HUDEP-2 (cell line): ENCODE measurements around the gene GABARAPL1.
"Not testable (repeated sequence)": the region's sequence is repeated elsewhere in the genome, so short reads cannot be mapped to it uniquely, and the experiment has no call there.

Experiments used
- DNase-seq, 76 experiments: peaks; one replicate each; lab custom pipeline; 2025; ENCODE audit not compliant: unreplicated experiment in 76 of 76; lab: John Stamatoyannopoulos, UW

GABARAPL1 gene

DNA sequence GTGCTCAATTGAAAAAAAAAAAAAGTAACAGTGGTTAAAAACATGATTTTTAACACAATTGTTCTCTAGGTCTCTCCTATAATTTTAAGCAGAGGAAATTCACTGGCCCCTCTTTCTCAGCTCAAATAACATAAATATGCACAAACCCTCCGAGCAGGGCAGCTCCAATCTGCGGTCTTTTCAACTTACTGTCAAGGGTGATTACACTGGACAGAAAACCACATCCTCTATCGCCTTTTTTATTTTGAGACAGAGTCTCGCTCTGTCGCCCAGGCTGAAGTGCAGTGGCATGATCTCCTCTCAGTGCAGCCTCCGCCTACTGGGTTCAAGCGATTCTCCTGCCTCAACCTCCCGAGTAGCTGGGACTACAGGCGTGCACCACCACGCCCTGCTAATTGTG lies 16.5 kb upstream of the GABARAPL1 start:
- no peak for DNase-seq

DNA sequence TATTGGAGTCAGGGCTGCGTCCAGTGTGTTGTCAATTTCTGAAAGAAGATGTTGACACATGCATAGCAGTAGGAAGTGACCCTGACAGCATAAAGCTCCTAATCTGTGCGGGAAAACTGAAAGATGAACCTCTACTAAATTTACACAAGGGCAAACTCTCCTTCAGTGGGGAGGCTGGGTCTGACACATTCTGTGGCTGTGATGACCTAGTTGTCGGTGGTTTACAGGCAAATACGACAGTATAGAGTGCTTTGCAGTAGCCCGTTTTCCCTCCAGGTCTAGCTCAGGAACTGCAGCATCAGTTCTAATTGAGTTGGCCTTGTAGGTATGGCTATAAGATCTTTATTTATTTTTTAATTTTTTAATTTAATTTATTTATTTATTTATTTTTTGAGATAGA lies 14.8 kb upstream of the GABARAPL1 start:
- DNase-seq = no peak

DNA sequence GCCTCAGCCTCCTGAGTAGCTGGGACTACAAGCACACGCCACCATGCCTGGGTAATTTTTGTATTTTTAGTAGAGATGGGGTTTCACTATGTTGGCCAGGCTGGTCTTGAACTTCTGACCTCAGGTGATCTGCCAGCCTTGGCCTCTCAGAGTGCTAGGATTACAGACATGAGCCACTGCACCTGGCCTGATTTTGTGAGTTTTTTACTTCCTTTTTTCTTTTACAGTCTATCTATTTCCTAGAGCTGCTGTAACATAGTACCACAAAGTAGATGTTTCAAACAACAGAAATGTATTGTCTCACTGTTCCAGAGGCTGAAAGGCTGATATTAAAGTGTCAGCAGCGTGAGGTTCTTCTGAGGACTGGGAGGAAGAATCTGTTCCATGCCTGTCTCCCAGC lies 8.2 kb upstream of the GABARAPL1 start:
- not testable (repeated sequence) for DNase-seq

DNA sequence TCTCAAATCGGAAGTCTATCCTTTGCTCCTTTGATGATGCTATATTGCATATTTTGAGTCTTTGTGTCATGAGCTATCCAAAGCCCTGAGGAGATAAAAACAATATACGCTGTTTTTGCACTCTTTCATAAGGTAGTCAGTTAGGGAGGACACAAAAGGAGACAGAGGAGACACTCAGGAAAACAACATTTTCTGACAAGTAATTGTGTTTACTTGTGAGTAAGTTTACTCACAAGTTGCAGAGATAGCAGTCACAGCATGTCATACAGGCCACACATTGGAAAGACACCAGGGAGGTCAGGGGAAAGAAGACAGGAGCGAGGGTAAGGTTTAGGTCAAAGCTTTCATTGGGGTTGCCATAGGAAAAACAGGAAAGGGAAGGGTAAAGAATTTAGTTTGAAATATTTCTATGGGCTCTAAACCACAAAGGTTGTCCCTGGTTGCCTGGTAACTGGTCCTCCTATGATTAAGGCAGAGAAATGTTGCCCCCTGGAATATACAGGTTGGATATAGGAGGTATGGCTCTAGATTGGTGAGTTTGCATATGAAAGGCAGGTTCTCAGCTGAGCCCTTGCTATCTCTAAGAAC lies 7.4 kb upstream of the GABARAPL1 start:
- DNase-seq = no peak

DNA sequence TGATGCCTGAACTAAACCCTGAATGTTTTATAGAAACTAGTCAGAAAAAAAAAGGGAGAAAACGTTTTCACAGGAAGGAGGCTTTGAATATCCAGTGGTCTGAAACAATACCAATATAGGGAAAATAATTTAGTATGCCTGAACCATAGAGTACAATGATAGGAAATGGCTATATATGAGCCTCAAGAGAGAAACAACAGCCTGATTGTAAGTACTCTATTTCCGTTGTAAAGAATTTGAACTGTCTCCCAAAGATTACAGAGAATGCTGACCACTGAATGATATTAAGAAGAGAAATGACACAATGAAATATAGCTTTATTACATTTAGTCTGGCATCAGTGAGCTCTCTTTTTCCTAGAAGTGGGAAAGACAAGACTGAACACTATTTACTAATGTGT lies 5.5 kb upstream of the GABARAPL1 start:
- DNase-seq = no peak

DNA sequence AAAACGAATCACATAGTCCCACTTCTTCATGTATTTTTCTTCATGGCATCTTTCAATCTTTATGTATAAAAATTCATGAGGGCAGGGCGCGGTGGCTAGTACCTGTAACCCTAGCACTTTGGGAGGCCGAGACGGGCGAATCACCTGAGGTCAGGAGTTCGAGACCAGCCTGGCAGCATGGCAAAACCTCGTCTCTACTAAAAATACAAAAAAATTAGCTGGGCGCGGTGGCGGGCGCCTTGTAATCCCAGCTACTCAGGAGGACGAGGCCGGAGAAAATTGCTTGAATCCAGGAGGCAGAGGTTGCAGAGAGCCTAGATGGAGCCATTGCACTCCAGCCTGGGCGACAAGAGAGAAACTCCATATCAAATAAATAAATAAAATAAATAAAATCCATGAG lies 2.5 kb upstream of the GABARAPL1 start:
- no peak for DNase-seq

DNA sequence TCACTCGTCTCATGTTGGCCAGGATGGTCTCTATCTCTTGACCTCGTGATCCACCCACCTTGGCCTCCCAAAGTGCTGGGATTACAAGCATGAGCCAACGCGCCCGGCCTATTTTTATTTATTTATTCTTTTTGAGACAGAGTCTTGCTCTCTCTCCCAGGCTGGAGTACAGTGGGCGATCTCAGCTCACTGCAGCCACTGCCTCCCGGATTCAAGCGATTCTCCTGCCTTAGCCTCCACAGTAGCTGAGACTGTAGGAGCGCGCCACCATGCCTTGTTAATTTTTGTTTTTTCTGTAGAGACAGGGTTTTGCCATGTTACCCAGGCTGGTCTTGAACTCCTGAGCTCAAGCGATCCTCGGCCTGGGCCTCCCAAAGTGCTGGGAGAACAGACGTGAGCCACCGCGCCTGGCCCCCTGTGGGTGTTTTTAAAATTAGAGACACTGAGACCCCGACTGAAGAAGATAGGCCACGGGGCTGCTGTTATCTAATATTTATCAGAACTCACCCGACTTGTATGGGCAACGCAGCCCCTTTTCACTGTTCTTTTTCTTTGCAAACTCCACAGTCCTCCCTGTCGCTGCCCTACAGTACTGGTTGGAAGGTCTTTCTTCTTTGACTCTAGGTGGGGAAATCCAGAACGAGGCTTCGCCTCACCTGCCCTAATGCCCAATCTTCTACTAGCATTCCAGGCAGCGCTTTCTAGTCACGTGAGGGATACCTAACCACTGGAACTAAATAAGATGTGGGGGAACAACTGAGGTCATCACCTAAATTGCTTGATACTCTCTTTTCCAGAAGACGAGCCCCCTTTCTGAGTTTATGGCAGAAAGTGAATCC lies 1.4 kb upstream of the GABARAPL1 start:
- DNase-seq = no peak

DNA sequence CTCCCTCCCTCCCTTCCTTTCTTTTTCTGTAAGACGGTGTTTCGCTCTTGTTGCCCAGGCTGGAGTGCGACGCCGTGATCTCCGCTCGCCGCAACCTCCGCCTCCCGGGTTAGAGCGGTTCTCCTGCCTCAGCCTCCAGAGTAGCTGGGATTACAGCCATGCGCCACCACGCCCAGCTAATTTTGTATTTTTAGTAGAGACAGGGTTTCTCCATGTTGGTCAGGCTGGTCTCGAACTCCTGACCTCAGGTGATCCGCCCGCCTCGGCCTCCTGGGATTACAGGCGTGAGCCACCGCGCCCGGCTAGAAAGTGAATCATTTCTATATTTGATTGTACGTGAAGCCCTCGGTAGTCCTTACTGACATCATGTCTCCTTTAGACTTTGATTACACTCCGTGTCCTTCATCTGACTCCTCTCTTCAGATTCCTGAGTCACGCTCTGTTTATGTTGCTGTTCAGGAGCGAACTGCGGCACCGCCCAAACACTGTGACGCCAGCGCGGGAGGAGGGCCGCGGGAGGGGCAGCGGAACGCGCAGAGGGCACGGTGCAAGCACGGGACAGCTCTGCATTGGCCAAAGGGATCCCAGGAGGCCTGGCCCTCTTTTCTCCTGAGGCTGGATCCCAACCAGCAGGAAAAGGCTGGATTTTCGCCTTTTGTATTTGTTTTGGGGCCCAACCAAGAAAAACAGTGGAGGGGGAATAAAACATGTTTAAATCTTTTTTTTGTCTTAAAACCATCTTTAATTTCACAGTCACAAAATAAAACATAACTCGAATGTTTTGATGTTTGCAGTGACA lies 538 bp upstream of the GABARAPL1 start:
- DNase-seq = peak in 72 of 76 experiments; percentile 14 to 88 (median 72)

DNA sequence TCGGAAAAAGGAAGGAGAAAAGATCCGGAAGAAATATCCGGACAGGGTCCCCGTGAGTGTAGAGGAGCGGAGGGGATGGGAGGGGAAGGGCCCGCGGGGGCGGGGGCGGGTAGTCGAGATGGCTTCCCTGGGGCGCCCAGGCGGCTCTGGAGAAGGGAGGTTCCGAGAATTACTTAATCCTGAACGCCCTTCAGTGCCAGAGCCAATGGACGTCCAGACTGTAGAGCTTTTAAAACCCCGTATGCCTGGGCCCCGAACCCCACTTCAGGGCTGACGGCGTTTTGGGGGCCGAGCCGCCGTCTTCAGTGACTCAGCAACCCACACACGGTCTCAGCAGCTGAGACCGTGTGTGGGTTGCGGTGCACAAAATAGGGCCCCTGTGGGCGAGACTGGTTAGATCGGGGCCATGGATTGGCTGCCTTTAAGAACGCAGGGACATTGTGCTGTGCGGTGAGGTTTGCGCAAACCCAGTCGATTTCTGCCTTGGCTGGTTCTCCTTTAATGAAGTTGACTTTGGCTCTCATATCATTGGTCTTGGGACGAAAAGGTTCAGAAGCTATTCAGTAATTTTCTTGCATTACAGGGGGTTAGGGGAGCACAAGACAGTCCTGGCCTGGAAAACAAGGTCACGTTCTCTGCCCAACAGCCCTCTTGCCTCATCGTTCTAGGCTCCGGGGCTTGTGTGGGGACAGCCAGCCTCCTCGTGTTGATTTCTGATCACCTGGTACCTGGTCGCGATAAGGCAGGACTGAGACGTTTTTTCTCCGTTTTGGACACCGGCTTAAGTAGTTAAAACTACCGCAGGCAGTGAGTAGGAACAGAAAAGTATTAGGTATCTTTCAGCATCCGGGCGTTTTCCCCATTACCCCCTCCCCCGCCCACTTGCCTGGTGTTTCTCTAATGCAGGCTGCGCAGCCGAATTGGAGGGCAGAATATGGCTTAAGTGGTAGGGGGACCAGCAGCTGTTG lies 775 bp downstream of the GABARAPL1 start:
- DNase-seq = peak in 40 of 76 experiments; percentile 1 to 59 (median 22)

DNA sequence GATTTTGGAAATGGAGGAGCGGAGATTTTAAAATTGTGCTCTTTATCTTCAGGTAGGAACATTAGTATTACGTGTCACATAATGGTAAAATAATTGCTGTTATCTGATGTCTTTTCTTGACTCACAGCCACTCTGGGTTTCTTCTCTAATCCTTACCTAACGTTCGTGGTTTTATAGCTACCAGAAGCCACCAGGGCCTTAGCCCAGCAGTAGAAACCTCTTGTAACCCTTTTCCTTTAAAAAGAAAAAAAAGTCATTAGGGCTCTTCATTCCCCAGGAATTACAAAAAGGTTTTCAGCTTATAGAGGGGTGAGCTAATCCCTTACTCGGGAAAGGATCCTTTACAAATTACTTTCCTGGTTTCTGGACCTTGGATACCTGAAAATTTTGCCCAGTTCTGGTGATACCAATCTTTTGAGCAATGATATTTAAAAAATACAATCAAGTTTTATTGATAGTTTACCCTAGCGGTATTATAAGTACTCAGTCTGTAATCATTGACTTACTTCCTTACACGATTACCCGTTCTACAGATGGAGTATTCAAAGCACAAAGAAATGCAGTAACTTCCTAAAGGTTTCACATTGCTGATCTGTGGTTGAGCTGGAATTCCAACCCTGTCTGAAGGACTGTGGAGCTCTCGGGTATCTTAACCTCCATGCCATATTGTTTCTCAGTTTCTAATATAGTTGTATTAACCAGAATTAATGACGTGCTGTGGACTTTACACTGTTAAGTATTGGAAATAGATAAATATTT lies 1.6 kb downstream of the GABARAPL1 start:
- DNase-seq = no peak

DNA sequence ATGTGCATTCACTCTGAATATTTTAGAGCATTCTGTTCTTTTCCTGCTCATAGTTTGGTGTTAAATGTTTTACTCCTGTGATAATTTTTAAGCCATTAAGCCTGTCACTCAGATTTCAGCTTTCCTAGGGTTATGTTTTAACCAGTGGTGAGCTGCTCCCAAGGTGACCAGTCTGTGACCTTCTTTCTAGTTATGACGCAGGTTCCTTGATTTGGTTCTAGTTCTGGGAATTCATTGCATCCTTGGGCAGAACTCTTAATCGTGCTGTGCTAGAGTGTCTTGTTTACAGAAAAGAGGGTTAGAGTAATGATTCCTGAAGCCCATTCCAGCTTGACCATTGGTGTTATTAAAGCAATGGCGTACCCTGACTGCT lies 2.2 kb downstream of the GABARAPL1 start:
- no peak for DNase-seq

DNA sequence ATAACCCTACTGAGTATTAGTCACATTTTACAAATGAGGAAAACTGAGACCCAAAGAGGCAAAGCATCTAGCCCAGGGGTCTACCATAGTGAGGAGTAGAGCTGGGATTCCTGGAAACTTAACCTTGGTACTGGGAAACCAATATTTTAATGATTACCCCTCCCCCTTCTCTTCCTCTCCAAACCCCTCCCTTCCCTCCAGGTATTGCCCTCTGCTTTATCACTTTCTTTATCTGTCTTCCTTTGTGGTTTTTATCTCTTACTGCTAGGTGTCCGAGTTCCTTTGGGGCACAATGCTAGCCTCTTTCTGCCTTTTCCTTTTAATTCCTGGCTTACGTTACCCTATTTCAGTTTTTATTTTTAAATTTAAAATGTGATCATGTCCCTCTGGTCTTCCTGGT lies 2.8 kb downstream of the GABARAPL1 start:
- DNase-seq = no peak

DNA sequence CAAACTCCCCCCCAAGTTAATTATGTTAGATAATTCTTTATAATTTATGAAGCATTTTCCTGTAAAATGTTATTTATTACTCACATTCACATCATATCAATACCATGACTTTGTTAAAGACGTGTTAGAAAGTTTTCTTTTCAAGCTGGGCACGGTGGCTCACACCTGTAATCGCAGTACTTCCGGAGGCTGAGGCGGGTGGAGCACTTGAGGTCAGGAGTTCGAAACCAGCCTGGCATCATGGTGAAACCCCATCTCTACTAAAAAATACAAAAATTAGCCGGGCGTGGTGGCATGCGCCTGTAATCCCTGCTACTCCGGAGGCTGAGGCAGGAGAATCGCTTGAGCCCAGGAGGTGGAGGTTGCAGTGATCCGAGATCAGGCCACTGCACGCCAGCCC lies 3.3 kb downstream of the GABARAPL1 start:
- not testable (repeated sequence) for DNase-seq

DNA sequence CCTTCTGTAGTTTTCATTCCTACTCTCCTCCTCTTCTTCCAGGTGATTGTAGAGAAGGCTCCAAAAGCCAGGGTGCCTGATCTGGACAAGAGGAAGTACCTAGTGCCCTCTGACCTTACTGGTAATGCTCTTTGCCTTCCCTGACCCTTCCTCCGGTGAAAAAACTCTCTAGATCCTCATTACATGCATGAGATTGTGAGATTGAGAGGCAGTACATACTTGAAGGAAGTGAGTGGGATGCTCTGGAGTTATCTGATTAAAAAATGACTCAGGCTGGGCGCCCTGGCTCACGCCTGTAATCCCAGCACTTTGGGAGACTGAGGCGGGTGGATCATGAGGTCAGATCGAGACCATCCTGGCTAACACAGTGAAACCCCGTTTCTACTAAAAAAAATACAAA lies 5.3 kb downstream of the GABARAPL1 start:
- DNase-seq = no peak

DNA sequence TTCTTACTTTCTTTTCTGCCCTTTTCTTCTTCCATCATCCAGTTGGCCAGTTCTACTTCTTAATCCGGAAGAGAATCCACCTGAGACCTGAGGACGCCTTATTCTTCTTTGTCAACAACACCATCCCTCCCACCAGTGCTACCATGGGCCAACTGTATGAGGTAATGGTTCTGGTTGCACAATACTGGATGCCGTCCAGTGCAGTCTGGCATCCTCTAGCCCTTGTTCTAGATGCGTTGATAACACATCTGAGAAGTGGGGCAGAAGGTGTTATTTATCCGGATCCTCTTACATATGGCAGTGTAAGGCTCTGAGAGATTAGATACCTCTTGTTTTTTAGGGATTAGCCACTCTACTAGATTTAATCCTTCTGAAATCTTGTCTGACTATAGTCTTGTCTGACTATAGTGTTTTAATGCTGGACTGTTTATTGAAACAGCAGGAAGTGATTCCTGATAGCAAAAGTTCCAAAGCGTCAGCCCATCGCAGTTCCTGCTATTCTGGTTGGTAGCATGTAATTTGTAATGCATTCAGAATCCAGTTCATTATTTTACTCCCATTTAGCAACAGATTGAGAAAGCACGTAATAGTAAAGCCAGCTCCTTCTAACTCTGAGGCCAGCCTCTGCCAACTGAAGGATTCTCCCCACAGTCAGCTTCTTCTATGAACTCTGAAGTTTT lies 7.9 kb downstream of the GABARAPL1 start:
- peak in 1 of 76 experiments; percentile 7 for DNase-seq

DNA sequence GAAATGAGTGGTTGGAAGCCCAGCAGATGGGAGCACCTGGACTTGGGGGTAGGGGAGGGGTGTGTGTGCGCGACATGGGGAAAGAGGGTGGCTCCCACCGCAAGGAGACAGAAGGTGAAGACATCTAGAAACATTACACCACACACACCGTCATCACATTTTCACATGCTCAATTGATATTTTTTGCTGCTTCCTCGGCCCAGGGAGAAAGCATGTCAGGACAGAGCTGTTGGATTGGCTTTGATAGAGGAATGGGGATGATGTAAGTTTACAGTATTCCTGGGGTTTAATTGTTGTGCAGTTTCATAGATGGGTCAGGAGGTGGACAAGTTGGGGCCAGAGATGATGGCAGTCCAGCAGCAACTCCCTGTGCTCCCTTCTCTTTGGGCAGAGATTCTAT lies 9.2 kb downstream of the GABARAPL1 start:
- no peak for DNase-seq

DNA sequence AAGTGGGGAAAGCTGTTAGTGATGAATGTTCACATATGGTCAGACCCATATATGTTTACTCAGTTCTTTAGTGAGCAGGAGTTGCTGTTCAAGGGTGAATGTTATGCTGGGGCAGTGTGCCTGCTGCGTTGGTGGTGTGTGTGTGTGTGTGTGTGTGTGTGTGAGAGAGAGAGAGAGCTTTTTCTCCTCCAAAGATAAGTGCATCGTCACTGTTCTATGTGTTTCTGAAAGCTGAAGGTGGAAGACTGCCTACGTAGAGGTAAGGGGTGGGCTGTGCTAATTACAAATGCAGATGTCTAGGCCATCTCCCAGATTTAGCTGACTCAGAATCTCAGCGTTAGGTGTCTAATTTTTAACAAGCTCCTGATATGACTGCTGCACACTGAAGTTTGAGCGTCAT lies 10.5 kb downstream of the GABARAPL1 start:
- no peak for DNase-seq

DNA sequence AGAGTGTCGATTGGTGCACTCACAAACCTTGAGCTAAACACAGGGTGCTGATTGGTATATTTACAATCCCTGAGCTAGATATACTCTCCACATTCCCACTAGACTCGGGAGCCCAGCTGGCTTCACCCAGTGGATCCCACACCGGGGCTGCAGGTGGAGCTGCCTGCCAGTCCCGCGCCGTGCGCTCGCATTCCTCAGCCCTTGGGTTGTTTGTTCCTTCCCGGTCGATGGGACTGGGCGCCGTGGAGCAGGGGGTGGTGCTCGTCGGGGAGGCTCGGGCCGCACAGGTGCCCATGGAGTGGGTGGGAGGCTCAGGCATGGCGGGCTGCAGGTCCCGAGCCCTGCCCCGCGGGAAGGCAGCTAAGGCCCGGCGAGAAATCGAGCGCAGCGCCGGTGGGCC lies 12.7 kb downstream of the GABARAPL1 start:
- DNase-seq = not testable (repeated sequence)

DNA sequence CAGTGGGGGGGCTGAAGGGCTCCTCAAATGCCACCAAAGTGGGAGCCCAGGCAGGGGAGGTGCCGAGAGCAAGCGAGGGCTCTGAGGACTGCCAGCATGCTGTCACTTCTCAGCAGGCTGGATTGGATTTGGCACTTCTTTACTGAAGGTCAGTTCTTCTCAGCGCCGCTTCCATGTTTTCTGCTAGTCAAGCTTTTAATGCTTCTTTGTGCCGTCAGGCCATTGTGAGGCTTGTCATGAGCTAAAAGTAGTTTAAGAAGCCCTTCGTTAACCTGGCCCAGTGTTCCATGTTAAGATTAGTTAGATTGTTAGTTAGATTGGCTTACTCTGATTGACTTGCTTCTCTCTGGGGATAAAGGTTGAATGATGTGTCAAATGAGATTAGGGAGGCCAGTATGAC lies 13.4 kb downstream of the GABARAPL1 start:
- no peak for DNase-seq
